HG03108 (cell line): ENCODE measurements around the gene ZNF236.
"Not testable (repeated sequence)": the region's sequence is repeated elsewhere in the genome, so short reads cannot be mapped to it uniquely, and the experiment has no call there.

Source experiments
- ATAC-seq: cut with Tn5 transposase; IDR thresholded peaks from one replicate; pipeline ENCODE4 v1.9.1; 2021; ENCODE audit warnings: moderate library complexity; ENCODE audit not compliant: unreplicated experiment

The ZNF236 gene

GRCh38 chr18:77001979-77002378, 179.6 kb downstream of the ZNF236 start:
- ATAC-seq, result no peak

DNA sequence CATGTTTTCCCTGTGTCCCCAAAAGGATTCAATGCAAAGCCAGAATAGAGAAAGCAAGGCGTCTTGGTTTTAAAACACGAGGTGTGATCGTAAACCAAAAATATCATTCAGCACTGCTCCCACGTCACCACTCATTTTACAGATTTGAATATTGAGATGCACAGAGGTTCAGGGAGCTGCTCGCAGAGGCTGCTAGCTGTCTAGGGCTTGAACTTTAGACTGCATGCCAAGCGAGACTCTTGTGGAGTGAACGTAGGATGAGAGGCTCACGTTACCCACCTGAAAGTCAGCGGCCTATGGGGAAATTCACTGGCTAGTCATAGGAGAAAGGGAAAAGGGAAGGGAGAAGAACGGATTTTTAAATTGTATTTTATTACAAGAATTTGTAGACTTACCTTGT, 180.1 kb downstream of the ZNF236 start:
- no peak for ATAC-seq

DNA sequence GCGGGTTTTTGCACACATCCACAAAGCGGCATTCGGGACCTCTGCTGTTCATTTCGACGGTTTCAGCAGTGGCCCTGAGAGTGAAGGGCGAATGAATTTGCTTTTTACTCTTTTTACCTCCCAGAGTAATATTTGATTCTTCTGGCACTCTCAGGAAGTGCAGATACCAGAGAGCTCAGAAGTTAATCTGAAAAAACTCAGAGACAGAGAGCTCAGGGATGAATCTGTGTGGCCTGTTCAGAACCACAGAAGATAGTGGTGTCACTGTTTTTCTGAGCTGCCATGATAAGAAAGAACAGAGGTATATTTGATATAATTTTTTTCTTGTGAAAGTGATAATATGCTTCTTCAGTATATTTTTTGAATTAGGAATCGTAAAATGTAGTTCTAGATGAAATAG, 181.0 kb downstream of the ZNF236 start:
- no peak for ATAC-seq

DNA sequence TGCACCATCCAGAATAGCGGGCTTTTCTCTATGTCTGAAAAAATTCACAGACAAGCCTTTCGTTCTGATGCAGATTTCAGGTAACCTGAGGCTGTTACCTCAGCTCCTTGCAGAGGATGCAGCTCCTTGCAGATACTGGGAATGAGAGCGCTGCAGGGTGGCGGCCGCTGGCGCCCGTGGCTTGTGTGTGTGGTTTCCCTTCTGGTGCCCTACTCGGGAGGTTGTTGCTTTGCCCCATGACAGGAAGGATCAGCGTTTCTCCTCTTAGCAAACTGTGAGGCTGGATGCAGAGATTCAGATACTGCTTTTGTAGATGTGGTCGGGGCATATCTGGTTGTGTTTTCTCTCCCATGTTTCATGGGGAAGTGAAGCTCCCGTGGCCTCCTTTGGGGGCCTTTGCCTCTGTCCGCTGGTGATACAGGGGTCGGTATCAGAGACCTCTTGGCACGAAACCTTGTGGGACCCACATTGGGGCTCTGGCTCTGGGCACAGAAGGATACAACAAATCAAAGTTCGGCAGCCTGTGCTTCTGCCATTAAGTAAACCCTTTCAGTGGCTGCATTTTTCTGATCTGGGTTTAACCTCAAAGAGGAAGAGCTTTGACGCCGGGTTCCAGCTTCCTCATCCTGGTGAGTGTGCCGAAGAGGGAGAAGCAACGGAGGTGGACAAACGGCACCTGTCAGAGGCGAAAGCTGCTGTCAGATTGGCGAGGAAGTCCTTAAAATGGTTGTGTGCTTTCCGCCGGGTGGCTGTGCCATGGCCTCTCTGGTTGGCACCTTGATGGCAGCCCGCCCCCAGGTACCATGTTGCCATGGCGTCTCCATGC, 182.4 kb downstream of the ZNF236 start:
- no peak for ATAC-seq

DNA sequence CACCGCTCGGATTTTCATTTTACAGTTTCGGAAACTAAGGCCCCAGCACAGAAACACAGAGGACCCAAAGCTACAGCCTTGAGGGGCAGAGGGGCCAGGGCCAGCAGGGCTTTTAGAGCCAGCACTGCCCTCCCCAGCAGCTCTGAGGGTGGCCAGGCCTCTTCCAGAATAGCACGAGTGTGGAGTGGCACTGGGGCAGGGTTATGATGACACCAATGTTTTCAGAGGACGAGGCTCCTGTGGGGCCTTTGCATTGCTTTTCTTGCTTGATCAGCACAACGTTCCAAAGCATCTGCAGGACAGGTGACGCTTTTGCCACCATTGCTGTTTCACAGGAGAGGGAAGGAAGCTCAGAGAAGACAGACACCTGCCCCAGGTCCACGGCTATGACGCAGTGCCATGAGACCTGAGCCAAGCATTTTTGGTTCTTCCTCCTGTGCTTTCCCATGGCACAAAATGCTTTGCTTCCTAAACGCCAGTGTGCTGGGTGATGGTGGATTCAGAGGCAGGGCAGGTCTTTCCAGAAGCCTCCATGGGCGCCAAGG, 183.4 kb downstream of the ZNF236 start:
- ATAC-seq, result no peak

- no peak for ATAC-seq
Observed at GRCh38 chr18:77006305-77007175, 184.2 kb downstream of the ZNF236 start.

DNA sequence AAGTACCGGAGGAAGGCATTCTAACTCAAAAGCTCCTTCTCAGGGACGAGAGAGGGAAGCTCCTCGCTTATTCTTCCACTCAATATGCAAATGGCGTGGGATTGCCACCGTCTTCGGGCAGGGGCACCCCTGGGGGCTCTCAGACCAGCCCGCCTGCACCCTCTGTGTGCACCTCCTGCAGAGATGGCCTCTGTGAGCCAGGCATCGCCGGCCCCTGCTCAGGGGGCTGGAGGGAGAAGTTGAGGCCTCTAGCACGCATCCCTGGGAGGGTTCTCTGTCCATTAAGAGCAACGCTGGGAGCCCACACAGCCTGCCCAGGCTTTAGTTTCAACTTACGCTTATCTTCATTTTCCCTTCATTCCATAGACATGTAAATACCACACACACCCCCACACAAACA, 184.9 kb downstream of the ZNF236 start:
- ATAC-seq, result no peak

DNA sequence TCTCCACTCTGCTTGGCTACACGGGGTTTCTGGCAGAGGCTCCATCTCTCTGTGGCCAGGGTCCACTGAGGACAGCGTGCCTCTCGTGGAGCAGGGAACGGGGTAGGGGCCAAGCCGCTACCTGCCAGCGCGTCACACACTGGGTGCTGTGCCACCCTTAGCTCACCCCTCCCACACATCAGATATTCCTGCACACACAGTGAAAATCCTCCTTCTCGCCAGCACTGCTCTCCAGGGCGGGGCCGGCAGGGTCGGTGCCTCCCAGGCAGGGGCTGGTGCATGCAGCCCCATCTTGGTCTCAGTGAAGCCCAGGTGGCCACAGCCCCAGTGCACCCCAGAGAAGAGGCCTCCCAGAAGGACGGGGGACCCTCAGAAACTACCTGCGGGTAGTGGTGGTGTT, 185.6 kb downstream of the ZNF236 start:
- ATAC-seq, result no peak

DNA sequence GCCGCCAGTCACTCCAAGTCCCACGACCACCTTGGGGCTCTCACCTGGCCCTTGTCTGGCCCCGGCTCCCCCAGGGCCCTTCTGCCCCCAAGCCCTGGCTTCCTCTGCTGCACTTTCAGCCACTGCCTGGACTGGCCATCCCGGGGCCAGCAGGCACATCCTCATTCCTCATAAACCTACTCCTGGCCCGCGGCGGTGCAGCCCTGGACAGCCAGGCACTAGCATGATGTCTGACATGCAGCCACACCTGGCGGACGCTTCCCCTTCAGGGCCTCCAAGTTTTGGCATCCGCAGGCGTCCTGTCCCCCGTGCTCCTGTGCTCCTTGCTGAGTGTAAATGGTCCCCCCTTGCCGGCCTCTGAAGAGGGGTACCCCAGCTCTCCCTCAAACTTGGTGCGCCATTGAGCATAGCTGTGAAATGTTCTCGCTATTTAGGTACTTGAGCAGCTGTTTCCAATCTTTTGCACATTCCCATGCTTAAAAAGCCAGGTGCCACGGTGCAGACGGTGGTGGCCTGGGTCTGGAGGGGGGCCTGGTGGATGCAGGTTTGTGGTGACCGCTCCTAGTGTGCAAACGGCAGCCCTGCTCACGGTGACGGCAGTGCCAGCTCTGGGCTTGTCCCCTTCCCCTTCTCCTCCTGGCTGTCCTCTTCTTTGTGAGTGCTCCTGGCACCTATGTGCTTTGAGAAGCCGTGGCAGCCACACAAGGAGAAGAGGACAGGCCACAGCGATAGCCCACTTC, 186.4 kb downstream of the ZNF236 start:
- no peak for ATAC-seq

GRCh38 chr18:77009675-77010074, 187.3 kb downstream of the ZNF236 start:
- ATAC-seq, result no peak

DNA sequence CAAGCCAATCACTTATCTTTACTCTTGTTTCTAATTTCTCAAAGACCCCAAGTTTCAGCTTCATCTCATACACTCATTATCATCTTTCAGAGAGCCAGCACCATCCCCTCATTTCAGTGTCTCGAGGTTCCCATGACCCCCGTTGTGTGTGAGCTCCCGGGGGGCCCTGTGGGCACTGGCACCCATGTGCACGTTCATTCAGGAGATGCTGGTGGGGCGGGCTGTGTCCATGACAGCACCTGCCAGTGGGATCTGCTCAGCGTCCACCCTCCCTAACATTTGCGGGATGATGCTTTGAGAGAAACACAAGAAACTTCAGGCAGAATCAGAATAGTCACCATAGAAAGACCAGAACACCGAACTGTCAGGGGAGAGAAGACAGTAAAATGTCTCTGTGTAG, 189.8 kb downstream of the ZNF236 start:
- ATAC-seq, result no peak

- ATAC-seq, result no peak
Observed at GRCh38 chr18:77012806-77013541, 190.6 kb downstream of the ZNF236 start.

DNA sequence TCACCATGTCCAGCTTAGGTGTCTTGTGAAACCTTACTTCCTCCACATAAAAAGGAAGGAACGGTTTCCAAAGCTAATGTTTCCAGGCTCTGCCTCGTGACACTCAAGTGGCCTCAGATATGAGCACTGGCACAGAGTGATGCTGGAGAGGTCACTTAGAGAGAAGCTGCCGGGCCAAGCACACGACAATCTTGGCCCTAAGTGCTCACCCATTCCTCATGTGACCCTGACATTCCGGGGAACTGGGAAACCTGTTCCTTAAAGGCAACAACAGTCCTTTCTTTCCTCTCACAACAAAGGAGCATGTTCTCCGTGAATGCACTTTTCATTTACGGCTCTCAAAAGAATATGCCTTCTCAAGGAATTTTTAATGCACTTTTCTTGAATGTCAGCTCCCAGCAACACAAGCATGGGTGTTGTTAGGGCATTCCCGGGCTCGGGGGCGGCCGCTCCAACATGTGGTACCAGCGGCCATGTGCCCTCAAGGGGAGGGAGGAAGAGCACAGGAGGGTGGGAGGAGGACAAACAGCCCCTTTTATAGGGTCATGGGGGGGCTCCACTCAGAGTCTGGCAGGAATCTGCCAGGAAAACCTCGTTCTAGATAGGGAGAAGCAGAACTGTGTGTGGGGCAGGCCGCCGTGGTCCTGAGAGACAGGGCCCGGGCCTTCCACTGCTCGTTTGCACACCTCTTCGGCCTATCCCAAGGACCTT, 191.6 kb downstream of the ZNF236 start:
- ATAC-seq, result no peak

GRCh38 chr18:77014538-77014937, 192.2 kb downstream of the ZNF236 start:
- ATAC-seq, result no peak

DNA sequence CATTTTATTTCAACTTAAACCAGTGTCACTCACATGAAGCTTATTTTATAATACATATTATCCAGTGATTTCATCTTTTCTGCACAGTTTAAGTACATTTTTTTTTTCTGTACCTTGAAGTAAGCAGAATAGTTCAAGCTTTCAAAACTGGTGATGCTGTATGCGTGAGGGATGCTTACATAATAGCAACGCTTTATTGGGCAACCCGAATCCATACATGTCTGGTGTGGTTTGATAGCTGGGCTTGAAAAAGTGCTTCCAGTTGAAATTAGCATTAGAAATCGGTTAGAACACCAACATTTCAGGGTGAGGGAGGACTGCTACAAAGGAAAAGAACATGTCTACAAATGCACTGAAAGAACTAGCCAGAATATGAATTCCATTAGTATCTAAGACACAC, 192.8 kb downstream of the ZNF236 start:
- ATAC-seq, result no peak

DNA sequence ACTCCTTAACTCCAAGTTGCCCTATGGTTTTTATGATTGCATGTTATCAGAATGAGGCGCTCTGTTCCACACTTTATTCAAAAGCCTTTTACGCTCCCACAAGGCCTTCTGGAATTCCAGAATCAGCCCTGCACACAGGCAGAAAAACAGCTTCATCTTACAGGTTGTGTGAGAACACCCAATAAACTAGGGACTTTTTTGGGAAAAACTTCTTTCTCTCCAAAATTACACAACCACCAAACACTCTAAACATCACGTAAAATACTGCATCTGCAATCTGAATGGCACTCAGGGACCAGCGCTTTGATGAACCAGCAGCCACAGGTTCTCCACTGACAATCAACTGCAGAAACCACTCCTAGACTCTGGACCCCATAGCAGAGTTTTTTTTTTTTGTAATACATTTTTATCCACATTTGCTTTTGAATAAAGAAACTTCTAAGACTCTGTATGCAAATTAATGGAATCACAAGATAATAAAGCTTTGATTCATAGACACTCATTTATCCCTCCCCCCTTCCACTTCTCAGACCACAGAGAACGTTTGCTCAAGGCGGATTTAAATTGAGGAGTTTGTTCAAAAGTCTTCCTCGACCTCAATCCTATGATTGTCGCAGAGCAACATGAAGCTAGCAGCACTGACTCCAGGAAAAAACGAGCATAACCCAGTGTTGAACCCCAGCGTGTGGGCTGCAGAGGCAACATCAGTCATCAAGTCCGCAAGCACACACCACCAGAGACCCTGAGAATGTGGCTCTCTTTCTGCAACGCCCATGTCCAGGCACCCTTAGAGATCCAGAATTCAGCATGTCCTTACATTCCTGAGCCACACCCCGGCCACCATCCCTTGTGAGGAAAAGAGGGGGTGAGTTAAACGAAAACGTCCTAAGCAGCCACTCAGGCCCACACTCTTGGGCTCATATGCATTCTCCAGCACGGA, 193.7 kb downstream of the ZNF236 start:
- ATAC-seq, result no peak

DNA sequence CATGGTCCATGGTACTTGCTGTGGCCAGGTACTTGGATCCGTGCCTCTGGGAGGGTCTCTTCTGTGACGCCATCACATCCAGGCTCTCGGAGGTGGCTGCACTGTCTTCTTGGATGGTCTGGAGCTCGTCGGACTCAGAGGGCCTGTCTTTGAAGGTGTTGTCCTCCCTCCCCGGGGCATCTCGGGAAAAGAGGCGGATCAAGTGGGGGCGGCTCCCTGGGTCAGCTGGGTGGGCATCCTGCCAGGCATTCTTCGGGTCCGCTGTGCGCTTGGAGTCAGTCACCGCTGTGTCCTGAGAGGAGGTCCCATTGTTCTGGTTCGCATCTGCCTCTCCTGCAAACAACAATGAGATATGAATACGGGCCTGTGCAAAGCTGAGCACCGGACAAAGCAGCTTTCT, 194.6 kb downstream of the ZNF236 start:
- ATAC-seq, result no peak

GRCh38 chr18:77017355-77017754, 195.0 kb downstream of the ZNF236 start:
- ATAC-seq, result no peak

- not testable (repeated sequence) for ATAC-seq
Observed at GRCh38 chr18:77018650-77019049, 196.3 kb downstream of the ZNF236 start.
